ENCODE data around the gene AMZ2. TPM values are rescaled to one million over a fixed set of nuclear protein-coding genes. Genes with fewer than 3 reads are reported as not detected.
"Not testable (repeated sequence)": the region's sequence is repeated elsewhere in the genome, so short reads cannot be mapped to it uniquely, and the experiment has no call there.

The AMZ2 gene
- total and polyA plus RNA-seq, 4 donors = 27.1 to 55.2 (median 44.9) TPM

DNA sequence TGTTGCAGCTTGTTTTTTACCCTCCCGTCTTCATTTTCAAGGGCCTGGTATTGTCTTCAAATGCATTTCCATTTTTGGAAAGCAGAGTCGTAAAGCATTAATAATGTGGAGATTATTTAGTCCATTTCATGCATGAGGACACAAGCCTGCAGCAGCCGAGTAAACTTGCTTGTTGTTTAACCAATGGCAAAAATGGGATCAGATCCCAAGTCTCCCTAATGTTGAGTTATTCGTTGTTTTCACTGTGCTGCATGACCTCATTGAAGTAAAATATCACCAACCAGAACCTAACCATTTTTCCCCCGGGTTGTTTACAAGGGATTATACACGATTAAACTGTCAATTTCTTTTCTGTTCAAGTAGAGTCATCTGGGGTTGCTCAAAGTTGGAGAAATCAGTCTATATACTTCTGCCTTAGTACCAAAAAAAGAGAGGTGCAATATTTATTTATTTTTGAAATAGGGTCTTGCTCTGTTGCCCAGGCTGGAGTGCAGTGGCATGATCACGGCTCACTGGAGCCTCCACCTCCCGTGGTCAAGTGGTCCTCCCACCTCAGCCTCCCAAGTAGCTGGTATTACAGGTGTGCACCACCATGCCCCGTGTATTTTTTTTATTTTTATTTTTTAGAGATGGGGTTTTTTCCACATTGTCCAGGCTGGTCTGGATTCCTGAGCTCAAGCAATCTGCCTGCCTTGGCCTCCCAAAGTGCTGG, 12.4 kb downstream of the AMZ2 start:
- ATAC-seq (ENCODE audit: insufficient read depth, low FRiP score) = no peak
- Histone ChIP-seq H3K4me1 (ENCODE audit: control insufficient read depth in 5 of 5, insufficient read depth in 5 of 5, low read length in 5 of 5) (peaks cover 0 to 4% (median 0%) of the 10 kb centered on the region in 5 donors), H3K9ac (ENCODE audit: insufficient read depth in 1 of 2, low read length in 2 of 2) (no peak overlapping the region), H3K4me3 (no peak overlapping the region), H3K36me3 (ENCODE audit: control insufficient read depth in 4 of 4, insufficient read depth in 4 of 4, low read length in 4 of 4) (peaks cover 2 to 9% (median 7%) of the 10 kb centered on the region in 4 donors), H3K27ac (ENCODE audit: low read depth in 1 of 2, low read length in 1 of 2) (no peak overlapping the region), H3K27me3 (ENCODE audit: control insufficient read depth in 3 of 3, insufficient read depth in 3 of 3, low read length in 2 of 3) (no peaks in the 10 kb centered on the region), H3K9me3 (ENCODE audit: control insufficient read depth in 4 of 4, insufficient read depth in 3 of 4, low read length in 3 of 4) (no peaks in the 10 kb centered on the region)
- 92% methylated on average over 8 to 9 of the region's 9 CpGs for WGBS, 2 donors
- TF ChIP-seq, protein P1, sequence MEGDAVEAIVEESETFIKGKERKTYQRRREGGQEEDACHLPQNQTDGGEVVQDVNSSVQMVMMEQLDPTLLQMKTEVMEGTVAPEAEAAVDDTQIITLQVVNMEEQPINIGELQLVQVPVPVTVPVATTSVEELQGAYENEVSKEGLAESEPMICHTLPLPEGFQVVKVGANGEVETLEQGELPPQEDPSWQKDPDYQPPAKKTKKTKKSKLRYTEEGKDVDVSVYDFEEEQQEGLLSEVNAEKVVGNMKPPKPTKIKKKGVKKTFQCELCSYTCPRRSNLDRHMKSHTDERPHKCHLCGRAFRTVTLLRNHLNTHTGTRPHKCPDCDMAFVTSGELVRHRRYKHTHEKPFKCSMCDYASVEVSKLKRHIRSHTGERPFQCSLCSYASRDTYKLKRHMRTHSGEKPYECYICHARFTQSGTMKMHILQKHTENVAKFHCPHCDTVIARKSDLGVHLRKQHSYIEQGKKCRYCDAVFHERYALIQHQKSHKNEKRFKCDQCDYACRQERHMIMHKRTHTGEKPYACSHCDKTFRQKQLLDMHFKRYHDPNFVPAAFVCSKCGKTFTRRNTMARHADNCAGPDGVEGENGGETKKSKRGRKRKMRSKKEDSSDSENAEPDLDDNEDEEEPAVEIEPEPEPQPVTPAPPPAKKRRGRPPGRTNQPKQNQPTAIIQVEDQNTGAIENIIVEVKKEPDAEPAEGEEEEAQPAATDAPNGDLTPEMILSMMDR (IDR thresholded peaks at IDR 0.05; ENCODE audit: control extremely low read depth, extremely low read depth) = no peak
- no peak for DNase-seq

DNA sequence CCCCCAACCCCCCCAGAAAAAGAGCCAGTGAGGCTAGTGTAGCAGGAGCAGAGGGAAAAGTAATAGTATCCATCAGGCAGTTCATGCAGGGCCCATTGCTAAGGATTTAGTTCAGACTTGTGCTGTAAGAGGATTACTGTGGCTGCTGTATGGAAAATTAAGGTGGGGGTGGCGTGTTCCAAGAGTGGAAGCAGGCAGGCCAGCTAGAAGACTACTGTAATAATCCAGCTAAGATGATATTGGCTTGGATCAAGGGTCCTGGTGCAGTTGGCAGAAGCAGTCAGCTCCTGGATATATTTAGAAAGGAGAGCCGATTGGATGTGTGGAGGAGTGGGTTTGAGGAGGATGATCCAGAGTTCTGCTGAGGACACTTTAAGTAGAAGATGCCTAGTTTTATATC, 14.6 kb downstream of the AMZ2 start:
- H3K9ac ChIP-seq (ENCODE audit: insufficient read depth in 1 of 2, low read length in 2 of 2); H3K36me3 ChIP-seq (ENCODE audit: control insufficient read depth in 4 of 4, insufficient read depth in 4 of 4, low read length in 4 of 4); H3K4me1 ChIP-seq (ENCODE audit: control insufficient read depth in 5 of 5, insufficient read depth in 5 of 5, low read length in 5 of 5); H3K9me3 ChIP-seq (ENCODE audit: control insufficient read depth in 4 of 4, insufficient read depth in 3 of 4, low read length in 3 of 4); H3K27me3 ChIP-seq (ENCODE audit: control insufficient read depth in 3 of 3, insufficient read depth in 3 of 3, low read length in 2 of 3); H3K4me3 ChIP-seq; DNase-seq; ATAC-seq (ENCODE audit: insufficient read depth, low FRiP score): not testable (repeated sequence)
- 68 to 80% methylated on average over 2 of the region's 2 CpGs for WGBS, 2 donors
- H3K27ac ChIP-seq (ENCODE audit: low read depth in 1 of 2, low read length in 1 of 2) = peak overlapping the region in 1 of 2 donors; percentile 42

GRCh38 chr17:68263101-68263681, 15.3 kb downstream of the AMZ2 start:
- H3K9me3 ChIP-seq (ENCODE audit: control insufficient read depth in 4 of 4, insufficient read depth in 3 of 4, low read length in 3 of 4); H3K27me3 ChIP-seq (ENCODE audit: control insufficient read depth in 3 of 3, insufficient read depth in 3 of 3, low read length in 2 of 3); H3K9ac ChIP-seq (ENCODE audit: insufficient read depth in 1 of 2, low read length in 2 of 2); H3K36me3 ChIP-seq (ENCODE audit: control insufficient read depth in 4 of 4, insufficient read depth in 4 of 4, low read length in 4 of 4); H3K4me3 ChIP-seq; H3K4me1 ChIP-seq (ENCODE audit: control insufficient read depth in 5 of 5, insufficient read depth in 5 of 5, low read length in 5 of 5); H3K27ac ChIP-seq (ENCODE audit: low read depth in 1 of 2, low read length in 1 of 2): not testable (repeated sequence)
- WGBS, 2 donors = 11 to 12% methylated on average over 9 of the region's 9 CpGs
- TF ChIP-seq, protein P1 (IDR thresholded peaks at IDR 0.05; ENCODE audit: control extremely low read depth, extremely low read depth) = peak; percentile 40
- ATAC-seq (ENCODE audit: insufficient read depth, low FRiP score) (peak; percentile 76), DNase-seq (peak in 2 of 3 donors; percentile 45 to 52)

DNA sequence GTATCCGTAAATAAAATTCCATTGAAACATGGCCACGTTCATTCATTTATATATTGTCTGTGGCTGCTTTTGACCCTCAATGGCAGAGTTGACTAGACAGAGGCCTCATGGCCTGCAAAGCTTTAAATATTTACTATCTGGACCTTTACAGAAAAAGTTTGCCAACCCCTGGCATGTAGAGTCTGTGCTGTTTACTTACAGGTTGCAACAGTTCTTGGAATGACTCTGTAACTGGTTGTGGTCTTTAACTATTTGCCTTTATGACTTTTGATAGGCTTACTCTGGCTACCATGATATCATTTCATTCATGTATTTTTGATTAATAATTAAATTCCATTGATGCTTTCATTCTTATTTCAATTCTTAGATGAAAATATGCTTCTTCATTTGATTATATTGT, 18.0 kb downstream of the AMZ2 start:
- 78 to 84% methylated on average over 2 of the region's 2 CpGs for WGBS, 2 donors
- not testable (repeated sequence) for ATAC-seq (ENCODE audit: insufficient read depth, low FRiP score); H3K27me3 ChIP-seq (ENCODE audit: control insufficient read depth in 3 of 3, insufficient read depth in 3 of 3, low read length in 2 of 3); H3K9me3 ChIP-seq (ENCODE audit: control insufficient read depth in 4 of 4, insufficient read depth in 3 of 4, low read length in 3 of 4); H3K27ac ChIP-seq (ENCODE audit: low read depth in 1 of 2, low read length in 1 of 2); H3K36me3 ChIP-seq (ENCODE audit: control insufficient read depth in 4 of 4, insufficient read depth in 4 of 4, low read length in 4 of 4); H3K4me1 ChIP-seq (ENCODE audit: control insufficient read depth in 5 of 5, insufficient read depth in 5 of 5, low read length in 5 of 5); DNase-seq; H3K9ac ChIP-seq (ENCODE audit: insufficient read depth in 1 of 2, low read length in 2 of 2); H3K4me3 ChIP-seq
